Activated CD4-positive, alpha-beta memory T cell treated with anti-CD3 and anti-CD28 coated beads, Interleukin-2, amount 10 ng/mL, durations not matched to agents 7 days and 5 days (primary cell): ENCODE results near the gene CROCC2. TPM values are rescaled to one million over a fixed set of nuclear protein-coding genes. Genes with fewer than 3 reads are reported as not detected.
"Not testable (repeated sequence)": the region's sequence is repeated elsewhere in the genome, so short reads cannot be mapped to it uniquely, and the experiment has no call there.

ENCODE experiments used
- CTCF ChIA-PET: fragments of 350-600 bp; sonication (Branson Sonifier 250); formaldehyde crosslinking; loops from one replicate; lab custom pipeline; 2021; ENCODE audit warnings: antibody characterized with exemption, inconsistent platforms; lab: Charles Lee
- POLR2A ChIA-PET: fragments of 350-600 bp; sonication (Branson Sonifier 250); formaldehyde crosslinking; loops from one replicate; lab custom pipeline; 2021; ENCODE audit warnings: antibody characterized with exemption; lab: Charles Lee
- DNase-seq: peaks from one replicate; pipeline ENCODE4 v3.0.0-alpha.2; 2020
- H3K27ac Mint-ChIP-seq: one replicate; pipeline ENCODE4 v1.8.0; 2021; ENCODE audit warnings: mild to moderate bottlenecking, mixed read lengths
- H3K27me3 Mint-ChIP-seq: one replicate; pipeline ENCODE4 v1.8.0; 2021; ENCODE audit warnings: mixed read lengths
- H3K36me3 Mint-ChIP-seq: one replicate; pipeline ENCODE4 v1.8.0; 2021; ENCODE audit warnings: low read depth, mixed read lengths
- H3K4me1 Mint-ChIP-seq: one replicate; pipeline ENCODE4 v1.8.0; 2021; ENCODE audit warnings: mixed read lengths
- H3K4me3 Mint-ChIP-seq: one replicate; pipeline ENCODE4 v1.8.0; 2021; ENCODE audit warnings: mild to moderate bottlenecking, mixed read lengths
- H3K9me3 Mint-ChIP-seq: one replicate; pipeline ENCODE4 v1.8.0; 2021; ENCODE audit warnings: mixed read lengths
- total RNA-seq, 2 experiments: library from RNA; stranded (reverse); gene quantifications; one replicate each; pipeline ENCODE4 v1.2.3, GENCODE V29; 2021

The CROCC2 gene
- total RNA-seq, 2 experiments from 2014 or later, result not detected

DNA sequence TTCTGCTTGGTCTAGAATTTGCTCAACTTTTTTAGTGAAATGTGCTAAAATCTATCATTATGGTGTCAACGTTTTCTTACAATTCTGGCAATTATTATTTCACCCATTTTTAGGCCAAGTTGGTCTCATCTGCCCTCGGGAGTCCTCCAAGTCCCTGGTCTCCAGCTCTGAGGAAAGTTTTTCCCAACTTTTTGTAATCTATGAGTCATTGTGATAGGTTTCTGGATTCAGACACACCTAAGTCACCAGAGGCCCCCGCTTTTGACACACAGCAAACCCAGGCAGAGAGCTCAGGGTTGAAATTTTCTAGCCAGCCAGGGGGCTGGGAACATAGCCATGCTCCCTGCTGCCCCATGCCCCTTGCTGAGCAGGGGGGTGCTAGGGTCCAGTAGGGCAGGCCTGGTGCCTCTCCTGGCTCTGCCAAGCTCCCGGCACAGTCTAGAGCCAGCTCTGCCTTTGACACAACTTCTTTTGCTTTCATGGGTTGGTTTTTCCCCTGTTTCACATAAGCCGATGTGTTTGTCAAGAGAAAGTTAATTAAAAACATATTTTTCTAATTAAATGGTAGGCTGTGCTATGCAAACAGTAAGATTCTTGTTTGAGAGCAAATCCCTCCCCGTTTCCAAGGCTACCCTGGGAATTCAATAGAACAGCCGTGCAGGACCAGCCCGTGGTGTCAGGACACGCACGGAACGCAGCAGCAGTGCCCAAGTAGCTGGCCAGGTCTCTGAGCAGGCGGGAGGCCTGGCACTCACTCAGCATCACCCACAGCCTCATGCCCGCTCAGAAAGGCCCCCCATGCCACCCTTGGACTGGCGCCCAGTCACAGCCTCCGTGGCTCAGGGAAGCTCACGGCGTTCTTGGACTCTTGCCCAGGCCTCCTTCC is 66.7 kb downstream of the CROCC2 start:
- CTCF ChIA-PET, result interaction anchor here (2.0 kb wide), 1 partner anchor 11 kb away, joined by 8 read pairs; no protein-coding TSS in a partner anchor
- H3K27ac Mint-ChIP-seq, result no peak overlapping the region
- H3K4me3 Mint-ChIP-seq, result no peak overlapping the region
- H3K36me3 Mint-ChIP-seq, result no peaks in the 10 kb centered on the region
- H3K27me3 Mint-ChIP-seq, result peaks cover 18% of the 10 kb centered on the region
- no peaks in the 10 kb centered on the region for H3K9me3 Mint-ChIP-seq
- POLR2A ChIA-PET, result no interaction called here
- DNase-seq, result no peak
- H3K4me1 Mint-ChIP-seq, result peaks cover 19% of the 10 kb centered on the region

DNA sequence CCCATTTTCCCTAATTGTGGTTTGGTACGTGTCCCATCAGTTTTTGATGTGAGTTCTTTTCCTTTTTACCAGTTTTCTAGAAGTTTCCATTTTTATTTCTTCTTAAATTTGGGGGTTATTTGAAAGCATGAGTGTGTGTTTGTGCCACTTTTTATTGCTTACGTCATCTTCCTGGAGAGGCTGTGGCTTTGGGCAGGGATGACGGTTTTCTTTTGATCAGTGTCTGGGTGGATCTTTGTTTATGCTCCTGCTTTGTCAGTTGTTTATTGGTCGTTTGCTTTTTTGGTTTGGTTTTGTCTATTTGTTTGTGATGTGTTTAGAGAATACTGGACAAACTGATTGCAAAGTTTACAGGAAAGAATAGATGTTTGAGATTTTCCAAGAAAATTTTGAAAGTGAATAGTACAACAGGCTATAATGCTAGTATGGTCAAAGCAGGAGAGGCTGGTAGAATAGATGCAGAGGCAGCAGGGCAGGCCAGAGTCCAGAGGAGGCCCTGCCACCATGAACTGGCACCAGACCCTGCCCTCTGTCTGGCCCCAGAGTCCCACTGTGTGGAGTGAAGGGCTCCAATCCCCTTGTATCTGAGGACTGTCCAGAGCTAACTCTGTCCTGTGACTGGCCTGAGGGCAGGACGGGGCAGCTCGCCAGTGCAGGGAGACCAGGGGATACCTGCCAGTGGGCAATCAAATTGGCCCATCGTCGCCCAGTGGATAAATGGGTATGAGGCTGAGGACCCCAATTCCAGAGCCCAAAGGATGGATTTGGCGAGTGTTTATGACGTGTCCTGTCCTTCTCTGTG is 68.8 kb downstream of the CROCC2 start:
- POLR2A ChIA-PET, result no interaction called here
- peak; percentile 45 for DNase-seq
- Mint-ChIP-seq H3K27me3 (peaks cover 18% of the 10 kb centered on the region), H3K36me3 (no peaks in the 10 kb centered on the region), H3K27ac (peak overlapping the region; percentile 75), H3K9me3 (no peaks in the 10 kb centered on the region), H3K4me3 (peak overlapping the region; percentile 15), H3K4me1 (peaks cover 19% of the 10 kb centered on the region)
- CTCF ChIA-PET, result interaction anchor here (2.0 kb wide), 1 partner anchor 8 kb away, joined by 8 read pairs; no protein-coding TSS in a partner anchor

DNA sequence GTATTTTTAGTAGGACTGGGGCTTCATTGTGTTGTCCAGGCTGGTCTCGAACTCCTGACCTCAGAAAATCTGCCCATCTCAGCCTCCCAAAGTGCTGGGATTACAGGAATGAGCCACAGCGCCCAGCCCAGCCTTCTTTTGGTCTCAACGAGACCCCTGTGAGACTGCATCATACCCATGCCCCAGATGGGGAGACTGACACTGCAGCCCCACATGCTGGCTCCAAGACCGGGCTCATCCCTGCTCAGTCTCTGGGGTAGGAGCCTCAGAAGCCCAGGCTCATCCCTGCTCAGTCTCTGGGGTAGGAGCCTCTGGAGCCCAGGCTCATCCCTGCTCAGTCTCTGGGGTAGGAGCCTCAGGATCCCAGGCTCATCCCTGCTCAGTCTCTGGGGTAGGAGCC is 69.8 kb downstream of the CROCC2 start:
- DNase-seq, H3K4me3 Mint-ChIP-seq, H3K36me3 Mint-ChIP-seq, H3K9me3 Mint-ChIP-seq, H3K27ac Mint-ChIP-seq, POLR2A ChIA-PET: not testable (repeated sequence)
- H3K27me3 Mint-ChIP-seq, result peaks cover 18% of the 10 kb centered on the region
- H3K4me1 Mint-ChIP-seq, result peaks cover 16% of the 10 kb centered on the region
- CTCF ChIA-PET, result interaction anchor here (0.7 kb wide), 1 partner anchor 684 kb away, joined by 5 read pairs; no protein-coding TSS in a partner anchor

DNA sequence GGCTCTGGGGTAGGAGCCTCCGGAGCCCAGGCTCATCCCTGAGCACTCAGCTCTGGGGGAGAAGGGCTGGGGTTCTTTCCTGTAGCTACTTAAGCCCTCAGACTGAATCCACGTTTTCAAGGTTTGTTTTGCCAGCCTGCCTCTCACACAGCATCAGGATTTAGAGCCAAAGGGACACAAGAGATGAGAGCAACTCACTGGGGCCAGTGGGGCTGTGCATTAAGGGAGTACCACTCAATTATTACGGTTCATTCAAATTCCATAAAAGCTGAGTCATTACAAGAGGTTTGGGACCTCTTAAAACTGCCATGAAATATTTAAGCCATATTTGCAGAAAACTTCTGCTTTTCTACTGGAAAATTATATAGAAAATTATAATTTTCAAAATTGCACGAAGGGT is 75.1 kb downstream of the CROCC2 start:
- CTCF ChIA-PET, result no interaction called here
- no peak overlapping the region for H3K27ac Mint-ChIP-seq
- POLR2A ChIA-PET, result interaction anchor here (0.7 kb wide), 1 partner anchor 318 kb away, joined by 3 read pairs; no protein-coding TSS in a partner anchor
- no peaks in the 10 kb centered on the region for H3K36me3 Mint-ChIP-seq
- H3K9me3 Mint-ChIP-seq, result no peaks in the 10 kb centered on the region
- H3K4me3 Mint-ChIP-seq, result no peak overlapping the region
- no peak for DNase-seq
- H3K27me3 Mint-ChIP-seq, result peaks cover 18% of the 10 kb centered on the region
- no peaks in the 10 kb centered on the region for H3K4me1 Mint-ChIP-seq

DNA sequence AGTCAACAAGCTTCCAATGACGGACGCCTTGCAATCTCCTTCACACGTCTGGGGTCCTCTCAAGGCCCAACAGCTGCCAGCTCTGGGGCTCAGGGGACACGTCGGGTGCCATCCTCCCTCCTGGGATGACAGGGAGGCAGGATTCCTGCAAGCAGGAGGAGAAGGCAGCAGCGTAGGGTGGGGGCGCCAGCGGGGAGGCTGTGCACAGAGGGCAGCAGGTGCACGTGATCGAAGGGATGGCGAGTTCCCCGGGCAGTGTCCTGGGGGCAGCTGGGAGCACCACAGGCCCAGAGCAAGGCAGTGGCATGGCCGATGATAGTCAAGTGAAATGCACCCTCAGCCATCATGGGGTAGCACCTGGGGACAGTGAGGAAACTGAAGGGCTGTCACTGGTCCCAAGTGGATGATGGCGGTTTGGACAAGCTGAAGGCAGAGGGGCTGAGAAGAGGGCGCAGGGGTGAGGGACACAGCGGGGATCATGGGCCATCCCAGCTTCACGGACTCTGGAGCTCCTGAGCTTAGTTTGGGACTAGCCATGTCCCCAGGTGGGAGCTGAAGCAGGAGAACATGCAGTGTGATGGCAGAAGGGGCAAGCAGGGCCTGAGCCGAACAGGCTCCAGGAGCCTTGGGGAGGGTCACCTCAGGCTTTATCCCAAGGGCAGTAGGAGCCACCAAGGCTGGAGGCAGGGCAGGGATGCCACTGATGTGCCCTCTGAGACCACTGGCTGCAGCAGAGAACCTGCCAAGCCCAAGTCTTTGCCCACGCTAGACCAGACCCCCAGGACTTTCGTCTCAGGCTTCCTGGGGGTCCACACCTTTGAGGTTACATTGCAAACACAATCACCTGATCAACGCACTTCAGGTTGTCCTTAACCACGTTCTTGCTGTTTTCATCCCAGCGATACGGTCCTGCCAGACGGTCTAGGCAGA is 76.0 kb downstream of the CROCC2 start:
- DNase-seq, result no peak
- H3K4me1 Mint-ChIP-seq, result no peaks in the 10 kb centered on the region
- no peaks in the 10 kb centered on the region for H3K36me3 Mint-ChIP-seq
- ChIA-PET POLR2A (interaction anchor here (0.7 kb wide), 1 partner anchor 319 kb away, joined by 3 read pairs; no protein-coding TSS in a partner anchor), CTCF (no interaction called here)
- H3K4me3 Mint-ChIP-seq, result no peak overlapping the region
- peaks cover 18% of the 10 kb centered on the region for H3K27me3 Mint-ChIP-seq
- H3K27ac Mint-ChIP-seq, result no peak overlapping the region
- H3K9me3 Mint-ChIP-seq, result no peaks in the 10 kb centered on the region

DNA sequence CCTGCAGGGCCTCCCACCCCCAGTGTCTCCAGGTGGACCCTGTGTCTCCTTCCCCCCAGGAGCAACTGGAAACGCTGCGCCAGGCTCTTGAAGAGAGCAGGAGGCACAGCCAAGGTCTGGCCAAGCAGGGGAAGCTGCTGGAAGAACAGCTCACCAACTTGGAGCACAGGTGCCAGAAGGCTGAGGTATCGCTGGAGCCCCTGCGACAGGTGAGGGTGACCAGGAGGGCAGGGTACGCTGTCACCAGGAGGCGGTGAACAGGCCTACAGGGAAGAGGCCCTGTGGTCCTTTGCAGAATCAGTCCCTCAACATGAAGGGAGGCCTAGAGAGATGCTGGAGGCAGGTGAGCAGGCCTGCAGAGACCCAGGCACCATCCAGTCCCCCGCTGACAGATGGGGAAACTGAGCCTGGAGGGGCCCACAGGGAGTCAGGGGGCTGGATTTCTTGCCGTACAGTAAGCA is 76.7 kb downstream of the CROCC2 start:
- Mint-ChIP-seq H3K27me3 (peaks cover 18% of the 10 kb centered on the region), H3K9me3 (no peaks in the 10 kb centered on the region), H3K27ac (no peak overlapping the region), H3K4me1 (no peaks in the 10 kb centered on the region), H3K4me3 (no peak overlapping the region), H3K36me3 (no peaks in the 10 kb centered on the region)
- ChIA-PET CTCF (interaction anchor here (0.9 to 1.9 kb wide), 2 partner anchors 9 to 166 kb away, joined by 6 to 8 read pairs; partner anchors contain the start of genes PASK and PPP1R7), POLR2A (no interaction called here)
- DNase-seq, result no peak

DNA sequence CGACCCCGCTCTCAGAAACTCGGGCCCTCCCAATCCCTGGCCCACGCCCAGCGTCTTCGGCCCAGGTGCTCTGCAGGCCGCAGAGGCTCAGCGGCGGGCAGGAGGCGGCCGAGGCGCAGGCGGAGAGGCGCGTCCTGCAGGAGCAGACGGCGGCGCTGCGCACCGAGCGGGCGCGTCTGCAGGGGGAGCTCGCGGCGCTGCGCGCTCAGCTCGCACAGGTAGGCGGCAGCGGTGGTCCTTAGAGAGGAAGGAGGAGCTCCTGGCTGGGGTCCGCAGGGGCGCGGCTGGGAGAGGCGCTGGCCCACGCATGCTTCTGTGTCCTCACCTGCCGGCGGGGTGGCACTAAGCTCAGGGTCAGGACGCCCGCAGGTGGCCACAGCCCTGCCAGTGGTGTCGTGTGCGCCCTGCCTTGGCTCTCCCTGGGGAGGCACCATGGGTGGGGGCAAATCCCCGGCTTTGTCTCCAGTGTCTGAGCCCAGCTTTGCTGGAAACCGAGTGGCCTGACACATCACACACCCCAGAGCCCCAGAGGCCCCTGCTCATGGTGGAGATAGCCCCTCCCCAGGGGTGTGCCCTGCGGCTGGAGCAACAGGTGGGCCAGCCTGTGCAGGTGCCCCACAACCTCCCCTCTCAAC is 77.3 kb downstream of the CROCC2 start:
- POLR2A ChIA-PET, result no interaction called here
- DNase-seq, result peak; percentile 42
- Mint-ChIP-seq H3K27me3 (peaks cover 18% of the 10 kb centered on the region), H3K4me1 (no peaks in the 10 kb centered on the region), H3K27ac (no peak overlapping the region), H3K36me3 (no peaks in the 10 kb centered on the region), H3K9me3 (no peaks in the 10 kb centered on the region), H3K4me3 (no peak overlapping the region)
- CTCF ChIA-PET, result interaction anchor here (0.6 to 1.9 kb wide), 6 partner anchors 10 to 533 kb away, joined by 3 to 8 read pairs (median 4); partner anchors contain the start of genes PASK and PPP1R7

DNA sequence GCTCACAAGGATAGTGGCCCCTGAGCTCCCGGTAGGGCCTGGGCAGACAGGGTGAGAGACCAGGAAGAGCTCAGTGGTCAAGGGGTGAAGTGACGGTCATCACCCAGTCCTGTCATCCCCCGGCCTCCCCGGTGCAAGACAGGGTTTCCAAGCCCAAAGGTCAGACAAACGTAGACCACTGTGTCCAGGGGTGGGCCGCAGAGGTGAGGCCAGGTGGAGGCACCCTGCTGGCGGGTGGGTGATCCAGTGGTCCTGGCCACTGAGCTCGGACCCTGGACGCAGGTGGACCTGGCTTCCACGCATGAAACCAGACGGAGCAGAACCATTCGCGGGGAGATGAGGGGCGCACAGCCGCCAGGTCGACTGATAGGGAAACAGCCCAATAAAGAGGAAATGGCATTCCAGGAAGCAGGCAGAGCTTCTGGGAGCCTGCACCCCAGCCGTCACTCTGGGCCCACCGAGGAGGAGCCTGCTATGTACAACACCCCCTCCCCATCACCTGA is 77.9 kb downstream of the CROCC2 start:
- ChIA-PET CTCF (interaction anchor here (0.6 to 1.9 kb wide), 6 partner anchors 10 to 532 kb away, joined by 3 to 8 read pairs (median 4); partner anchors contain the start of genes PASK and PPP1R7), POLR2A (no interaction called here)
- no peak overlapping the region for H3K27ac Mint-ChIP-seq
- H3K4me1 Mint-ChIP-seq, result no peaks in the 10 kb centered on the region
- no peaks in the 10 kb centered on the region for H3K9me3 Mint-ChIP-seq
- H3K27me3 Mint-ChIP-seq, result peaks cover 18% of the 10 kb centered on the region
- H3K4me3 Mint-ChIP-seq, result no peak overlapping the region
- H3K36me3 Mint-ChIP-seq, result no peaks in the 10 kb centered on the region
- DNase-seq, result no peak

DNA sequence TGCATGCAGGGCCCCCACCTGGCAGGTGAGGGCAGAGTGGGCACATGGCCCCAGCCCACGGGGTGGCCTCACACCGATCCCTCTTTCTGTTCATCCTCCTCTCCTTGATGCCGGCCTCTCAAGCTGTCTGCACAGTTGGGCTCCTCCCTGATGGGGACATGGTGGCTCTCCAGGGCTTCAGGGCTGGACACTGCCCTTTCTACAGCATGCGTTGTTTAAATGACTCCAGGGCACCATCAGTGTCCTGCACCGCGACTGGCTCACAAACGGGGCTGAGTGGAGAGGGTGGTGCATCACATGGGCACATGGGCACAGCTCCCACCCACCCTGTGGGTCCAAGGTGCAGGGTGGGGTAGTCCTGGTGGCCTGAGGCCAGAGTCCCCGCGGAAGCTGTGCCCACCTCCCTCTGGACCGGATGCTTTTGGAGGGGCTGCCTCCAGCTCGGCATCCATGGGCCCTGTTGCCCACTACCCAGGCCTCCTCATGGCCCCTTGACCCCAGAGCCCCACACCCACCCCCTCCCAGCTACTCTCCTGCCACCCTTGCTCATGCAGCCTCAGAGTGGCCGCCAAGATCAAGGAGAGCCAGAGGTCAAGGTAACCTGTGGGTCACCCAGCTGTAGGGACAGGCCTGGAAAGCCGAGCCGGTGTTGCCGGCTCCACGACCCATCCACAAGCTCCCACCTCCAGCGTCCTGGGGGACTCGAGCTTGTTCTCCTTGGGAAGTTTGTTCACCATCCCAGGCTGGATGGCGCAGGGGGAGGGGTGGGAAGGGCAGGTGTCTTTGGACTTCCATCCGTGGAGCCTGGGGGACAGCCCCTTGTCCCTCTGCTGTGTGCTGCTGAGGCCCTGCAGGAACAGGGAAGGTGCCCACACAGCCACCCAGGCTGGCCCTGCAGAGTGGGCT is 80.0 kb downstream of the CROCC2 start:
- no peak overlapping the region for H3K27ac Mint-ChIP-seq
- H3K4me3 Mint-ChIP-seq, result no peak overlapping the region
- no peaks in the 10 kb centered on the region for H3K4me1 Mint-ChIP-seq
- H3K36me3 Mint-ChIP-seq, result no peaks in the 10 kb centered on the region
- CTCF ChIA-PET, result no interaction called here
- POLR2A ChIA-PET, result no interaction called here
- no peak for DNase-seq
- peaks cover 17% of the 10 kb centered on the region for H3K27me3 Mint-ChIP-seq
- no peaks in the 10 kb centered on the region for H3K9me3 Mint-ChIP-seq

DNA sequence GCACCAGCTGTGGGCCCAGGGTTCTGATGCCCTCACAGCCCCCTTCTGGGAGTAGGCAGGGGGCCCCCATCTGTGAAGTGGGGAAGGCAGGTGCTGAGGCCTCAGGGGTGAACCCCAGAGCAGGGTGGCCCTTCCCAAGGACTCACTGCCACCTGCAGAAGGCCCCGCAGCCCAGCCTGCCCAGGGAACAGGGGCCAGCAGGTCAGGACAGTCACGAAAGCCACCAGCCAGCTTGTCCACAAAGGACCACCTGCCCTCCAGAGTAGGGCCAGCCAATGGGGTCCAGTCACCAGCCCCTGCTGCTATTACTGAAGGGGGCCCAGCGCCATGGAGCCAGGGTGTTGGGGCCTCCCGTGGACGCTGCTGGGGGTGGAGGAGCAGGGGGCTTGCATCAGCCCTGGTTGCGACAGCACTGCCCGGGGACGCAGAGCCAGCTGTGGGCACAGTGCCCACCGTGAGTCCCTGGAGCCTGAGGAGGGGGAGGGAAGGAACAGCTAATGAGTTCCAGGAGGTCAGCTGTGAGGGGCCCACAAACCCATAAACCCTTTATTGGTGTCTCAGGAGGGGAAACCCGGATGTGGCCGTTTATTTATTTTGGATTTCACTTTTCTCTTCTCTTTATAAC is 80.8 kb downstream of the CROCC2 start:
- ChIA-PET POLR2A (no interaction called here), CTCF (no interaction called here)
- Mint-ChIP-seq H3K36me3 (no peaks in the 10 kb centered on the region), H3K4me3 (no peak overlapping the region), H3K9me3 (no peaks in the 10 kb centered on the region), H3K27me3 (peaks cover 11% of the 10 kb centered on the region), H3K4me1 (no peaks in the 10 kb centered on the region), H3K27ac (no peak overlapping the region)
- no peak for DNase-seq
